Adrenal gland (tissue), 12 donors: Measurements from ENCODE around the gene NUDT22. TPM values are rescaled to one million over a fixed set of nuclear protein-coding genes. Genes with fewer than 3 reads are reported as not detected.

ENCODE experiments used
- DNase-seq, 7 donors: peaks; one replicate each; pipeline ENCODE4 v3.0.0-alpha.2; 2019 to 2020
- H3K27ac ChIP-seq, 5 donors: fragments of 200-600 bp; sonication (generic) in 4 of 5; 1 replicate in 3 of 5; 2 replicates in 2 of 5; pipeline versions ENCODE4 v1.5.1 to v1.8.0; 2016 to 2020; ENCODE audit warnings: mild to moderate bottlenecking in 1 of 5
- H3K27me3 ChIP-seq: fragments of 200-600 bp; 2 replicates; pipeline ENCODE4 v1.8.0; 2021
- H3K36me3 ChIP-seq, 2 donors: fragments of 200-600 bp; replicated peaks in 1 of 2; 1 replicate in 1 of 2; 2 replicates in 1 of 2; pipeline versions ENCODE4 v1.5.1 to v1.8.0; 2018 to 2022
- H3K4me1 ChIP-seq, 2 donors: fragments of 200-600 bp; replicated peaks in 1 of 2; 1 replicate in 1 of 2; 2 replicates in 1 of 2; pipeline versions ENCODE4 v1.5.1 to v1.8.0; 2018 to 2021
- H3K4me3 ChIP-seq, 4 donors: fragments of 200-600 bp; sonication (generic) in 3 of 4; one replicate each; pipeline ENCODE4 v1.5.1; 2016 to 2018
- H3K9me3 ChIP-seq, 3 donors: fragments of 200-600 bp; sonication (generic) in 1 of 3; replicated peaks in 1 of 3; 1 replicate in 2 of 3; 2 replicates in 1 of 3; pipeline versions ENCODE4 v1.5.1 to v1.8.0; 2016 to 2021
- POLR2A ChIP-seq, 2 donors: fragments of 450-650 bp; IDR thresholded peaks; one replicate each; pipeline ENCODE4 v1.6.1; 2017; ENCODE audit warnings: antibody characterized with exemption in 2 of 2, mild to moderate bottlenecking in 2 of 2, moderate library complexity in 1 of 2
- WGBS, 4 donors: extraction: QIAGEN DNeasy Blood & Tissue Kit in 2 of 4; methylation state at CpG; one replicate each; pipeline versions ENCODE4 v1.1.5 to v1.1.7; 2013 to 2017; 5-methylcytosine and 5-hydroxymethylcytosine counted together
- intact Hi-C, 2 donors: fragments of 100-400 bp; cut with DNase I; formaldehyde crosslinking; loops; one replicate each; pipeline versions ENCODE4 v1.14.1 to v1.15.0; 2022 to 2023
- polyA plus RNA-seq, 3 donors: library from polyadenylated mRNA; stranded (reverse); fragments of 200-250 nt in 2 of 3; fragments of 350-450 nt in 1 of 3; fragmentation: Illumina TruSeq in 1 of 3; extraction: RNeasy Lipid Tissue Mini Kit (QIAGEN cat#74804) in 1 of 3; gene quantifications; one replicate each; pipeline ENCODE4 v1.2.3, GENCODE V29; 2013 to 2014
- total RNA-seq, 9 donors: library from RNA; depleted of rRNA in 4 of 9; stranded (reverse); fragments of >200 nt in 4 of 9; fragments of 120-200 nt in 1 of 9; fragmentation: NEBNext Ultra II Directional in 1 of 9; extraction: Animal tissue kit (Norgen Biotek cat#: 25700) in 1 of 9; gene quantifications; one replicate each; pipeline versions ENCODE4 v1.1.0 to v1.2.4, GENCODE V29; 2013 to 2023
- TF ChIP-seq, protein P1 (sequence below), 6 experiments: fragments of 450-650 bp in 4 of 6; fragments of 200-600 bp in 2 of 6; sonication (generic) in 1 of 6; IDR thresholded peaks; 1 replicate in 5 of 6; 2 replicates in 1 of 6; pipeline versions ENCODE4 v1.5.1 to v1.8.0; 2016 to 2021; ENCODE audit warnings: antibody characterized with exemption in 6 of 6, mild to moderate bottlenecking in 2 of 6, moderate library complexity in 1 of 6
- donor health status: healthy with polysubstance abuse.
- donor health status: Bipolar disorder and iron deficiency.
- donor health status: DM: yes; HTN: yes; CAD: no.
- donor health status: DM: no; HTN: no; CAD: no.
- donor health status: DM: no; HTN: no; CAD: no.
- donor health status: DM: yes; HTN: yes; CAD: no.

The NUDT22 gene
- total and polyA plus RNA-seq, 12 donors: 19.5 to 190 (median 80.8) TPM

DNA sequence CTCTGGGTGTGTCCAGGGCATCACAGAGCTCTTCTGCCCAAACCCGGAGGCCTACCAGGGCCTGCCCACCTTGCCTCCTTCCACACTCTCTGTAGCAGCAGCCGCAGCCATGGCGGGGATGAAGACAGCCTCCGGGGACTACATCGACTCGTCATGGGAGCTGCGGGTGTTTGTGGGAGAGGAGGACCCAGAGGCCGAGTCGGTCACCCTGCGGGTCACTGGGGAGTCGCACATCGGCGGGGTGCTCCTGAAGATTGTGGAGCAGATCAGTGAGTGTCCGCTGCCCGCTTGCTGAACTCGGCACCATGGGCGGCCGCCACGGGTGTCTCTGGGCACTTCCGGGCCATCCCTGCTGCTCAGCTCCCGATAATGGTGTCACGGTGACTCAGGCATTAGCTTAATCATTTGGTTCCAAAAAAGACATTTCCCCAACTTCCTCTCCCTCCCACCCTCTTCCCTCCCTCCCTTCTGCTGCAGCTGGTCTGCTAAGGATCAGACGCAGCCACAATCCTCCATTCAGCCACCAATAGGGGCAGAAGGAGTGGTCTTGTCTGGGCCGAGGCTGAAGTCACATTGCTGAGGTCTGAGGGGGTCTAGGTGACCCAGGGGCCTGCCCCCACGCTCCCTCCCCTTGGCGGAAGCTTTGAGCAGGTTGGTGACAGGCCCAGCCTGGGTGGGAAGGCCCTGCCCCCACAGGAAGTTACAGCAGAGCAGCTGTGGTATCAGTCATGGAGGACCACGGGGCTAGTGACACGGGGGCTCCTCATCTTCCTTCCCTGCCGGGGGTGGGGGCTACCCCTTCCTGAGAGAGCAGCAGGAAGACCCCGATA is 18.6 kb upstream of the NUDT22 start:
- TF ChIP-seq POLR2A (IDR thresholded peaks at IDR 0.05): peak in 1 of 2 donors; percentile 28
- TF ChIP-seq, protein P1, sequence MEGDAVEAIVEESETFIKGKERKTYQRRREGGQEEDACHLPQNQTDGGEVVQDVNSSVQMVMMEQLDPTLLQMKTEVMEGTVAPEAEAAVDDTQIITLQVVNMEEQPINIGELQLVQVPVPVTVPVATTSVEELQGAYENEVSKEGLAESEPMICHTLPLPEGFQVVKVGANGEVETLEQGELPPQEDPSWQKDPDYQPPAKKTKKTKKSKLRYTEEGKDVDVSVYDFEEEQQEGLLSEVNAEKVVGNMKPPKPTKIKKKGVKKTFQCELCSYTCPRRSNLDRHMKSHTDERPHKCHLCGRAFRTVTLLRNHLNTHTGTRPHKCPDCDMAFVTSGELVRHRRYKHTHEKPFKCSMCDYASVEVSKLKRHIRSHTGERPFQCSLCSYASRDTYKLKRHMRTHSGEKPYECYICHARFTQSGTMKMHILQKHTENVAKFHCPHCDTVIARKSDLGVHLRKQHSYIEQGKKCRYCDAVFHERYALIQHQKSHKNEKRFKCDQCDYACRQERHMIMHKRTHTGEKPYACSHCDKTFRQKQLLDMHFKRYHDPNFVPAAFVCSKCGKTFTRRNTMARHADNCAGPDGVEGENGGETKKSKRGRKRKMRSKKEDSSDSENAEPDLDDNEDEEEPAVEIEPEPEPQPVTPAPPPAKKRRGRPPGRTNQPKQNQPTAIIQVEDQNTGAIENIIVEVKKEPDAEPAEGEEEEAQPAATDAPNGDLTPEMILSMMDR (IDR thresholded peaks at IDR 0.05): peak in 1 of 6 experiments; percentile 8
- H3K27me3 ChIP-seq: no peaks in the 10 kb centered on the region
- DNase-seq: peak in 6 of 7 donors; percentile 61 to 81 (median 64)
- 23 to 47% (median 40%) methylated on average over 8 to 30 of the region's 30 CpGs for WGBS, 4 donors
- H3K4me1 ChIP-seq: peaks cover 8 to 24% of the 10 kb centered on the region in 2 donors
- H3K36me3 ChIP-seq: peaks cover 0 to 18% of the 10 kb centered on the region in 2 donors
- no peaks in the 10 kb centered on the region for H3K9me3 ChIP-seq
- H3K4me3 ChIP-seq: peak overlapping the region in 1 of 4 donors; percentile 48
- intact Hi-C loops: loop anchor here in 1 of 2 donors (5.0 kb wide), 1 partner anchor 90 kb away; no protein-coding TSS in a partner anchor
- H3K27ac ChIP-seq: peak overlapping the region in 4 of 5 donors; percentile 67 to 88 (median 80)

DNA sequence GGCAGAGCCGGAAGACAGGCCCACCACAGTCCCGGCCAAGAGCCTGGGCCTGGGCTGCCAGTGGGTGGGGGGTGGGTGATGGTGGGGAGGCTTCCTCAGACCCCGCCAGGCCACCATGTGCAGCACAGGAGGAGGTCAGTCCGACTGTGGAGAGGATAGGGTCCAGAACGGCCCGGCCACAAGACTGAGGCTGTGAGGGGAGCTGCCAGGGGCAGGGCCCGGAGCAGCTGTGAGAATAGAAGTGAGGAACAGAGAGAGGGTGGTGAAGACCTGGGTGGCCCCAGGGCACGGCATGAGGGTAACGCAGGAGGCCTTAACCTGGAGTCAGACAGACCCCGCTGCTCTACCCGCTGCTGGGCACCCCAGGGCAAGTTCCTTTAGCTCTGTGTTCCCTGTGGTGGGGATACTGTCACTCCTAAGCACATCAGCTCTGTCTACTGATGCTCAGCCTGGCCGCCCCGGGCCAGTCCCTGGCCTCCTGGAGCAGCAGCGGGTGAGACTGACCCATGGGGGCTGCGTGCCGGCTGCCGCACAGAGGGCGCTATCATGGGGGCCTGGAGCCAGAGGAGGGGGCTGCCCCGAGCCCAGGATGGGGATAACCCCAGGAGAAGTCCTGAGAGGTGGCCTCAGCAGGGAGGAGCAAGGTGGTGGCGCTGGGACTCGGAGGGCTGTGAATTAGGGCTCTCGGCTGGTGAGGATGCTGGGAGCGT is 17.8 kb upstream of the NUDT22 start:
- H3K4me3 ChIP-seq: peak overlapping the region in 1 of 4 donors; percentile 48
- peak overlapping the region in 4 of 5 donors; percentile 67 to 88 (median 80) for H3K27ac ChIP-seq
- peak in 1 of 7 donors; percentile 12 for DNase-seq
- no peaks in the 10 kb centered on the region for H3K27me3 ChIP-seq
- intact Hi-C loops: loop anchor here in 1 of 2 donors (5.0 kb wide), 1 partner anchor 89 kb away; no protein-coding TSS in a partner anchor
- peaks cover 8 to 24% of the 10 kb centered on the region in 2 donors for H3K4me1 ChIP-seq
- WGBS, 4 donors: 74 to 86% (median 79%) methylated on average over 15 to 23 of the region's 23 CpGs
- H3K36me3 ChIP-seq: peaks cover 0 to 10% of the 10 kb centered on the region in 2 donors
- no peaks in the 10 kb centered on the region for H3K9me3 ChIP-seq
- TF ChIP-seq POLR2A (IDR thresholded peaks at IDR 0.05): no peak
- TF ChIP-seq, protein P1 (IDR thresholded peaks at IDR 0.05): no peak

DNA sequence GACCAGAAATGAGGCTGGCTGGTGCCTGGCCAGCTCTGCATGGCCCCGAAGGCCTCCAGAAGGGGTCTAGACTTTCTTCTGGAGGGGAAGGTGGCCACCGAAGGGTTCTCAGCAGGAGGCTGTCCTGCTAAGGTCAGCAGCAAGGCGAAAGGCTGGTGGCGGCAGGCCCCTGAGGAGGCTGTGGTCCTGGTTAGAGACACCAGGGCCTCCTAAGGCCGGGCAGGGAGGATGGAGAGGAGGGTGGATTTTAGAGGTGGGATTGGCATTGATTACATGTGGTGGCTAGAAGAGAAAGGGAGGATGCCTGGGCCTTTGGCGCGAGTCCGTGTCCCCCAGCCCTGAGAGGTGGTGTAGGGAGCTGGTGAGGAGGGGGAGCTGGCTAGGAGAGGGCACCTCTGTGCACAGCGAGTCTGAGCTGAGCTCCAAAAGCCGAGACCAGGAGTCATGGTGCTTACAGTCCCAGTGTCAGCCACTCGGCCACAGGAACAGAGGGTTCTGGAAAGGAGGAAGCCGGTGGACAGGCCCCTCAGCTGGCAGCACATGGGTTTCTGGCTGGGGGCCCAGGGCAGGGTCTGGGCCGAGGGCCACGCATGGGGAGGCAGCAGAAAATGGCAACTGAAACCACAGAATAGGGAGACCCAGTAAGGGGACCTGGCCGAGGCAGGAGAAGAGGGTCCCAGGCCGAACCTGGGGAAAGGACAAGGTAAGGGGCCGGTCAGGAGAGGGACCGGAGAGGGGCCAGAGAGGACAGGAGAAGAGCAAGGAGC is 17.1 kb upstream of the NUDT22 start:
- 81 to 87% (median 83%) methylated on average over 16 to 18 of the region's 18 CpGs for whole genome bisulfite sequencing, 4 donors
- TF ChIP-seq, protein P1 (IDR thresholded peaks at IDR 0.05): no peak
- no peak for TF ChIP-seq POLR2A (IDR thresholded peaks at IDR 0.05)
- Histone ChIP-seq H3K4me1 (peaks cover 8 to 24% of the 10 kb centered on the region in 2 donors), H3K4me3 (no peak overlapping the region), H3K27ac (peak overlapping the region in 2 of 5 donors; percentile 82 to 88), H3K27me3 (no peaks in the 10 kb centered on the region), H3K9me3 (no peaks in the 10 kb centered on the region), H3K36me3 (peaks cover 0 to 3% of the 10 kb centered on the region in 2 donors)
- intact Hi-C loops: loop anchor here in 1 of 2 donors (5.0 kb wide), 1 partner anchor 88 kb away; no protein-coding TSS in a partner anchor
- DNase-seq: peak in 1 of 7 donors; percentile 12
